Measurements from ENCODE around the gene NKAIN4.

- no peak for TF ChIP-seq CTCF (conservative IDR thresholded peaks at IDR 0.05; ENCODE audit: low read length)
- TF ChIP-seq EZH2phosphoT487 (IDR thresholded peaks at IDR 0.05; ENCODE audit: borderline replicate concordance, low read depth, low read length): no peak
Observed at GRCh38 chr20:63278661-63279060, 24.4 kb upstream of the NKAIN4 start.

Data from OCI-LY7 (cell line).